SK-N-SH (cell line): Measurements from ENCODE around the gene AHCYL2. TPM values are rescaled to one million over a fixed set of nuclear protein-coding genes. Genes with fewer than 3 reads are reported as not detected.

Experiments used
- CTCF ChIA-PET: fragments of 300-600, 350-600 bp; formaldehyde crosslinking; extraction: SDS; loops from one replicate; lab custom pipeline; 2021; lab: Yijun Ruan, JAX
- POLR2A ChIA-PET: fragments of 350-600 bp; sonication (Branson Sonifier 250); formaldehyde crosslinking; extraction: SDS; loops from one replicate; lab custom pipeline; 2020; ENCODE audit warnings: antibody characterized with exemption, inconsistent platforms; lab: Yijun Ruan, JAX
- DNase-seq: peaks from one replicate; pipeline ENCODE4 v3.0.0; 2012
- H2AFZ ChIP-seq: fragments of 200-600 bp; sonication (generic); 2 replicates; pipeline ENCODE4 v1.8.1; 2016; ENCODE audit warnings: antibody characterized with exemption, mild to moderate bottlenecking, low read depth
- H3F3A ChIP-seq: fragments of 200-600 bp; sonication (generic); replicated peaks from 2 replicates; pipeline ENCODE3; 2016; ENCODE audit warnings: antibody characterized with exemption, mild to moderate bottlenecking; ENCODE audit not compliant: insufficient read depth
- H3K27ac ChIP-seq, 2 experiments: fragments of 200-500 bp in 1 of 2; fragments of 200-600 bp in 1 of 2; sonication (Bioruptor generic) in 1 of 2; sonication (generic), shearing (Covaris generic) in 1 of 2; 2 replicates each; pipeline versions ENCODE4 v1.5.1 to v1.6.1; 2014 to 2016; ENCODE audit warnings: low read depth in 2 of 2, inconsistent platforms in 1 of 2, low read length in 1 of 2, mild to moderate bottlenecking in 1 of 2, mixed read lengths in 1 of 2
- H3K27me3 ChIP-seq: fragments of 200-600 bp; sonication (generic), shearing (Covaris generic); 2 replicates; pipeline ENCODE4 v1.6.1; 2016; ENCODE audit warnings: mixed run types; ENCODE audit not compliant: insufficient read depth
- H3K36me3 ChIP-seq, 2 experiments: fragments of 200-500 bp in 1 of 2; fragments of 200-600 bp in 1 of 2; sonication (Bioruptor generic) in 1 of 2; sonication (generic) in 1 of 2; replicated peaks in 1 of 2; 2 replicates each; pipeline versions ENCODE3 to v1.5.1; 2014 to 2016; ENCODE audit warnings: low read length in 1 of 2, mild to moderate bottlenecking in 1 of 2; ENCODE audit not compliant: insufficient read depth in 2 of 2, control insufficient read depth in 1 of 2
- H3K4me1 ChIP-seq, 2 experiments: fragments of 200-500 bp in 1 of 2; fragments of 200-600 bp in 1 of 2; sonication (Bioruptor generic) in 1 of 2; sonication (generic), shearing (Covaris generic) in 1 of 2; 2 replicates each; pipeline versions ENCODE4 v1.5.1 to v1.6.1; 2014 to 2016; ENCODE audit warnings: low read depth in 1 of 2, low read length in 1 of 2, mixed run types in 1 of 2; ENCODE audit not compliant: insufficient read depth in 2 of 2, control insufficient read depth in 1 of 2
- H3K4me2 ChIP-seq: fragments of 200-600 bp; sonication (generic), shearing (Covaris generic); 2 replicates; pipeline ENCODE4 v1.6.1; 2017; ENCODE audit warnings: mixed run types
- H3K4me3 ChIP-seq, 2 experiments: fragments of 200-500 bp in 1 of 2; fragments of 200-600 bp in 1 of 2; sonication (Bioruptor generic) in 1 of 2; sonication (generic), shearing (Covaris generic) in 1 of 2; 2 replicates each; pipeline versions ENCODE4 v1.5.1 to v1.8.1; 2014 to 2016; ENCODE audit warnings: low read depth in 2 of 2, inconsistent platforms in 1 of 2, low read length in 1 of 2, mild to moderate bottlenecking in 1 of 2, mixed read lengths in 1 of 2, moderate library complexity in 1 of 2
- H3K79me2 ChIP-seq: fragments of 200-600 bp; sonication (generic); 2 replicates; pipeline ENCODE4 v1.8.1; 2017; ENCODE audit warnings: mild to moderate bottlenecking; ENCODE audit not compliant: insufficient read depth
- H3K9ac ChIP-seq: fragments of 200-600 bp; sonication (generic); 2 replicates; pipeline ENCODE4 v1.6.1; 2017; ENCODE audit warnings: mixed run types
- H3K9me2 ChIP-seq: fragments of 200-600 bp; sonication (generic); 2 replicates; pipeline ENCODE4 v1.6.1; 2017; ENCODE audit warnings: mixed run types
- H3K9me3 ChIP-seq: fragments of 200-600 bp; sonication (generic); 2 replicates; pipeline ENCODE4 v1.6.1; 2017; ENCODE audit warnings: mixed run types, mild to moderate bottlenecking, moderate library complexity
- H4K20me1 ChIP-seq: fragments of 200-600 bp; sonication (generic); 2 replicates; pipeline ENCODE4 v1.6.1; 2017; ENCODE audit warnings: mild to moderate bottlenecking, mixed run types; ENCODE audit not compliant: insufficient read depth
- CHD2 ChIP-seq: fragments of 150-350 bp; IDR thresholded peaks from 2 replicates; pipeline ENCODE4 v1.6.1; 2018; ENCODE audit warnings: low read length; ENCODE audit not compliant: partially characterized antibody
- CTCF ChIP-seq: fragments of 200-600 bp; sonication (generic); IDR thresholded peaks from 2 replicates; pipeline ENCODE4 v1.6.1; 2017; ENCODE audit warnings: antibody characterized with exemption, mild to moderate bottlenecking, moderate library complexity
- EP300 ChIP-seq, 2 experiments: IDR thresholded peaks; 2 replicates each; pipeline versions ENCODE4 v1.4.0 to v1.6.1; 2012; ENCODE audit warnings: borderline replicate concordance in 1 of 2, low read depth in 1 of 2, low read length in 1 of 2
- FOSL2 ChIP-seq: IDR thresholded peaks from 2 replicates; pipeline ENCODE4 v1.4.0; 2012; ENCODE audit warnings: low read depth, mild to moderate bottlenecking, moderate library complexity, borderline replicate concordance
- FOXJ3 ChIP-seq: sonication (generic); formaldehyde crosslinking; IDR thresholded peaks from 2 replicates; pipeline ENCODE4 v1.5.1; 2020; ENCODE audit warnings: mild to moderate bottlenecking, missing genetic modification reagents
- FOXM1 ChIP-seq: IDR thresholded peaks from 2 replicates; pipeline ENCODE4 v1.4.0; 2012; ENCODE audit warnings: low read depth, mild to moderate bottlenecking
- JUND ChIP-seq: IDR thresholded peaks from 2 replicates; pipeline ENCODE4 v1.4.0; 2012
- MEF2A ChIP-seq: IDR thresholded peaks from 2 replicates; pipeline ENCODE4 v1.4.0; 2012; ENCODE audit warnings: low read depth, borderline replicate concordance
- NFIC ChIP-seq: IDR thresholded peaks from 2 replicates; pipeline ENCODE4 v1.4.0; 2012; ENCODE audit warnings: borderline replicate concordance
- POLR2AphosphoS5 ChIP-seq: IDR thresholded peaks from 2 replicates; pipeline ENCODE4 v1.6.1; 2012; ENCODE audit warnings: low read depth, low read length
- RAD21 ChIP-seq: IDR thresholded peaks from 2 replicates; pipeline ENCODE4 v1.6.1; 2012; ENCODE audit warnings: mild to moderate bottlenecking, low read length
- RCOR1 ChIP-seq: fragments of 150-350 bp; IDR thresholded peaks from 2 replicates; pipeline ENCODE4 v1.6.1; 2017; ENCODE audit warnings: antibody characterized with exemption, low read length
- RXRA ChIP-seq: IDR thresholded peaks from 2 replicates; pipeline ENCODE4 v1.4.0; 2012; ENCODE audit warnings: low read depth, mild to moderate bottlenecking, borderline replicate concordance
- SIN3A ChIP-seq: IDR thresholded peaks from 2 replicates; pipeline ENCODE4 v1.6.1; 2012; ENCODE audit warnings: low read depth, mild to moderate bottlenecking, low read length, moderate library complexity, borderline replicate concordance
- SMC3 ChIP-seq: IDR thresholded peaks from 2 replicates; pipeline ENCODE4 v1.6.1; 2012; ENCODE audit warnings: low read depth, low read length, improper control_type of control experiment
- TAF1 ChIP-seq: IDR thresholded peaks from 2 replicates; pipeline ENCODE4 v1.6.1; 2012; ENCODE audit warnings: low read depth, mild to moderate bottlenecking, low read length, moderate library complexity, borderline replicate concordance
- TEAD4 ChIP-seq: IDR thresholded peaks from 2 replicates; pipeline ENCODE4 v1.4.0; 2012; ENCODE audit warnings: mild to moderate bottlenecking, borderline replicate concordance; ENCODE audit not compliant: insufficient read depth
- USF1 ChIP-seq: IDR thresholded peaks from 2 replicates; pipeline ENCODE4 v1.4.0; 2012; ENCODE audit warnings: low read depth, borderline replicate concordance
- YY1 ChIP-seq: IDR thresholded peaks from 2 replicates; pipeline ENCODE4 v1.4.0; 2012; ENCODE audit warnings: low read depth, mild to moderate bottlenecking
- whole genome bisulfite sequencing: methylation state at CpG from one replicate; pipeline ENCODE4 v1.1.6; 2017; ENCODE audit warnings: low lambda C conversion rate; 5-methylcytosine and 5-hydroxymethylcytosine counted together
- polyA plus RNA-seq, 3 experiments: library from polyadenylated mRNA; depleted of rRNA; stranded (reverse); fragments of >200 nt; gene quantifications; 2 replicates each; pipeline ENCODE4 v1.2.3, GENCODE V29; 2012
- TF ChIP-seq, protein P1 (sequence below): IDR thresholded peaks from 2 replicates; pipeline ENCODE4; 2012
- TF ChIP-seq, protein P2 (sequence below): IDR thresholded peaks from 2 replicates; pipeline ENCODE4 v1.4.0; 2012; ENCODE audit warnings: low read depth
- TF ChIP-seq, protein P3 (sequence below): fragments of 150-350 bp; IDR thresholded peaks from 2 replicates; pipeline ENCODE4 v1.6.1; 2017; ENCODE audit warnings: antibody characterized with exemption, low read length, low read depth, borderline replicate concordance

AHCYL2 gene
- polyA plus RNA-seq, 1 of the 3 experiments (the other 2 are of a cell fraction): 20.4 TPM

DNA sequence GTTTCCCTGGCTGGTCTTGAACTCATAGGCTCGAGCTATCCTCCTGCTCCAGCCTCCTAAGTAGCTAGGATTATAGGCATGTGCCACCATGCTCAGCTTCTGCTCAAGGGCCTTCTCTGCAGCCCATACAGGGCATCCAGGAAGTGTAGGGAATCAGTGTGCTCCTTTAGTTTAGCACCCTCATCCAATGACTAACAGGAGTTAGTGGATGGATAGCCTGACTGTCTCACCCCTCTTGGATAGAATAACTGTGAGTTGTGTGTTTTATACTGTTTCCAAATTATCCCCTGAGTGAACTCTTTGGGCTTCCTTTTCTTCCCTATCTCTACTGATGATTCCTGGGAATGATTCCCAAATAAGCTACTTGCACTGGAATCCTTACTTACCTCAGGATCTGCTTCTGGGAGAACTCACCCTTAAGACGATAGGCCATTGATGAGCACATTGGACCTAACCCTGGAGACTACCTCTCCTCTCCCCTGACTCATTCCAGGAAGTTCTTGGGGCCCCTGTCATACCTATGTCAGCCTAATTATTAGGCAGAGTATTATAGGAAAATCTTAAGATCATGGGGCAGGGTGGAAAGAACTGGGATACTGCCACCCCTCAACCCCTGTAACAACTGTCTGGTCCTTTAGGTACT lies 227.9 kb downstream of the AHCYL2 start (continued):
- TF ChIP-seq RAD21: no peak
- TF ChIP-seq FOXM1: no peak
- no peak for TF ChIP-seq MEF2A
- no peak for TF ChIP-seq JUND
- no peak for TF ChIP-seq TEAD4

- CTCF ChIA-PET: interaction anchor here (0.7 to 2.6 kb wide), 5 partner anchors 22 to 235 kb away, joined by 3 to 7 read pairs (median 5); no protein-coding TSS in a partner anchor
These were observed 228.8 kb downstream of the AHCYL2 start for GRCh38 chr7:129453510-129454248.

More at GRCh38 chr7:129453510-129454248, 228.8 kb downstream of the AHCYL2 start:
- H2AFZ ChIP-seq: no peak overlapping the region
- H3K9me3 ChIP-seq: 0 out of 2 replicates have a peak, but pooled peaks cover under 1% of the 10 kb centered on the region
- H3K4me1 ChIP-seq: no peaks in the 10 kb centered on the region
- no peak overlapping the region for H3K27ac ChIP-seq
- POLR2A ChIA-PET: interaction anchor here (1.1 kb wide), 1 partner anchor 28 kb away, joined by 3 read pairs; no protein-coding TSS in a partner anchor
- no peaks in the 10 kb centered on the region for H4K20me1 ChIP-seq
- no peaks in the 10 kb centered on the region for H3F3A ChIP-seq
- peaks cover 12 to 18% of the 10 kb centered on the region in 2 experiments for H3K36me3 ChIP-seq
- TF ChIP-seq USF1 (no peak), RCOR1 (no peak), FOSL2 (no peak), FOXM1 (no peak), CTCF (no peak), YY1 (no peak), EP300 (IDR thresholded peaks at IDR 0.05; ENCODE audit: borderline replicate concordance in 1 of 2, low read depth in 1 of 2, low read length in 1 of 2) (no peak), RXRA (no peak), CHD2 (no peak), NFIC (no peak), SIN3A (no peak), SMC3 (no peak), TAF1 (no peak), POLR2AphosphoS5 (no peak), FOXJ3 (CRISPR knock-in tag) (no peak)
- TF ChIP-seq, protein P1, sequence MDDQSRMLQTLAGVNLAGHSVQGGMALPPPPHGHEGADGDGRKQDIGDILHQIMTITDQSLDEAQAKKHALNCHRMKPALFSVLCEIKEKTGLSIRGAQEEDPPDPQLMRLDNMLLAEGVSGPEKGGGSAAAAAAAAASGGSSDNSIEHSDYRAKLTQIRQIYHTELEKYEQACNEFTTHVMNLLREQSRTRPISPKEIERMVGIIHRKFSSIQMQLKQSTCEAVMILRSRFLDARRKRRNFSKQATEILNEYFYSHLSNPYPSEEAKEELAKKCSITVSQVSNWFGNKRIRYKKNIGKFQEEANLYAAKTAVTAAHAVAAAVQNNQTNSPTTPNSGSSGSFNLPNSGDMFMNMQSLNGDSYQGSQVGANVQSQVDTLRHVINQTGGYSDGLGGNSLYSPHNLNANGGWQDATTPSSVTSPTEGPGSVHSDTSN: no peak
- TF ChIP-seq, protein P2, sequence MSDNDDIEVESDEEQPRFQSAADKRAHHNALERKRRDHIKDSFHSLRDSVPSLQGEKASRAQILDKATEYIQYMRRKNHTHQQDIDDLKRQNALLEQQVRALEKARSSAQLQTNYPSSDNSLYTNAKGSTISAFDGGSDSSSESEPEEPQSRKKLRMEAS: no peak
- TF ChIP-seq, protein P3, sequence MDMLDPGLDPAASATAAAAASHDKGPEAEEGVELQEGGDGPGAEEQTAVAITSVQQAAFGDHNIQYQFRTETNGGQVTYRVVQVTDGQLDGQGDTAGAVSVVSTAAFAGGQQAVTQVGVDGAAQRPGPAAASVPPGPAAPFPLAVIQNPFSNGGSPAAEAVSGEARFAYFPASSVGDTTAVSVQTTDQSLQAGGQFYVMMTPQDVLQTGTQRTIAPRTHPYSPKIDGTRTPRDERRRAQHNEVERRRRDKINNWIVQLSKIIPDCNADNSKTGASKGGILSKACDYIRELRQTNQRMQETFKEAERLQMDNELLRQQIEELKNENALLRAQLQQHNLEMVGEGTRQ: no peak
- no peaks in the 10 kb centered on the region for H3K79me2 ChIP-seq
- DNase-seq: no peak
- no peak overlapping the region for H3K4me2 ChIP-seq
- no peaks in the 10 kb centered on the region for H3K9me2 ChIP-seq
- no peak overlapping the region for H3K9ac ChIP-seq
- WGBS: 100% methylated on average over 1 of the region's 1 CpG
- H3K4me3 ChIP-seq: no peak overlapping the region
- H3K27me3 ChIP-seq: no peaks in the 10 kb centered on the region
